ENCODE results near the gene SLC16A3.

SLC16A3 gene

GRCh38 chr17:82223517-82223916 is 5.3 kb upstream of the SLC16A3 start:
- no peak for DNase-seq (ENCODE audit: low read depth)

GRCh38 chr17:82224666-82225065 is 4.2 kb upstream of the SLC16A3 start:
- DNase-seq (ENCODE audit: low read depth): no peak

GRCh38 chr17:82225368-82226029 is 3.3 kb upstream of the SLC16A3 start:
- DNase-seq (ENCODE audit: low read depth): no peak

- DNase-seq (ENCODE audit: low read depth): no peak
Measured at GRCh38 chr17:82226146-82226808, 2.6 kb upstream of the SLC16A3 start.

- no peak for DNase-seq (ENCODE audit: low read depth)
Measured at GRCh38 chr17:82226809-82227628, 1.8 kb upstream of the SLC16A3 start.

- no peak for DNase-seq (ENCODE audit: low read depth)
Measured at GRCh38 chr17:82227629-82228277, 1.1 kb upstream of the SLC16A3 start.

GRCh38 chr17:82228278-82228841 is 482 bp upstream of the SLC16A3 start:
- no peak for DNase-seq (ENCODE audit: low read depth)

- DNase-seq (ENCODE audit: low read depth): no peak
Measured at GRCh38 chr17:82229698-82230608, 1.1 kb downstream of the SLC16A3 start.

GRCh38 chr17:82230609-82231311 is 1.9 kb downstream of the SLC16A3 start:
- no peak for DNase-seq (ENCODE audit: low read depth)

- no peak for DNase-seq (ENCODE audit: low read depth)
Measured at GRCh38 chr17:82231312-82231561, 2.4 kb downstream of the SLC16A3 start.

GRCh38 chr17:82231562-82232321 is 2.9 kb downstream of the SLC16A3 start:
- DNase-seq (ENCODE audit: low read depth): no peak

GRCh38 chr17:82232322-82232820 is 3.5 kb downstream of the SLC16A3 start:
- no peak for DNase-seq (ENCODE audit: low read depth)

GRCh38 chr17:82232876-82233785 is 4.3 kb downstream of the SLC16A3 start:
- DNase-seq (ENCODE audit: low read depth): no peak

GRCh38 chr17:82234211-82235055 is 5.6 kb downstream of the SLC16A3 start:
- DNase-seq (ENCODE audit: low read depth): no peak

- no peak for DNase-seq (ENCODE audit: low read depth)
Measured at GRCh38 chr17:82235056-82235774, 6.4 kb downstream of the SLC16A3 start.

GRCh38 chr17:82235775-82236141 is 6.9 kb downstream of the SLC16A3 start:
- no peak for DNase-seq (ENCODE audit: low read depth)
